Memory B cell (primary cell): ENCODE measurements around the gene BBS1.
A peak's percentile ranks its signal among the peaks of the same experiment; 100 is the strongest.
"Not testable (repeated sequence)": the region's sequence is repeated elsewhere in the genome, so short reads cannot be mapped to it uniquely, and the experiment has no call there.

ENCODE experiments used
- ATAC-seq: fragments of 150-1000 bp; cut with Tn5 transposase; 2 replicates; pipeline ENCODE4 v1.10.0; 2021; ENCODE audit warnings: low read depth, mild to moderate bottlenecking, moderate library complexity
- DNase-seq, 2 donors: peaks; one replicate each; pipeline ENCODE4 v3.0.0; 2022; ENCODE audit warnings: low spot score in 2 of 2
- H3K27ac Mint-ChIP-seq: one replicate; pipeline ENCODE4 v1.8.0; 2022; ENCODE audit warnings: mild to moderate bottlenecking, moderate library complexity, mixed read lengths
- H3K27me3 Mint-ChIP-seq: one replicate; pipeline ENCODE4 v1.8.0; 2022; ENCODE audit warnings: mixed read lengths
- H3K36me3 Mint-ChIP-seq: one replicate; pipeline ENCODE4 v1.8.0; 2022; ENCODE audit warnings: mild to moderate bottlenecking, mixed read lengths
- H3K4me1 Mint-ChIP-seq: one replicate; pipeline ENCODE4 v1.8.0; 2022; ENCODE audit warnings: mixed read lengths
- H3K4me3 Mint-ChIP-seq: one replicate; pipeline ENCODE4 v1.8.0; 2022; ENCODE audit warnings: mild to moderate bottlenecking, moderate library complexity, mixed read lengths
- H3K9me3 Mint-ChIP-seq: one replicate; pipeline ENCODE4 v1.8.0; 2022; ENCODE audit warnings: mixed read lengths

The BBS1 gene

GRCh38 chr11:66570850-66571180 is 60.4 kb downstream of the BBS1 start:
- no peak overlapping the region for H3K4me3 Mint-ChIP-seq
- H3K36me3 Mint-ChIP-seq: peaks cover 4% of the 10 kb centered on the region
- ATAC-seq: no peak

GRCh38 chr11:66579017-66579606 is 68.7 kb downstream of the BBS1 start:
- Mint-ChIP-seq H3K36me3 (peaks cover 1% of the 10 kb centered on the region), H3K4me1 (peaks cover 8% of the 10 kb centered on the region), H3K27ac (no peak overlapping the region), H3K27me3 (peaks cover 10% of the 10 kb centered on the region), H3K4me3 (no peak overlapping the region), H3K9me3 (peaks cover 6% of the 10 kb centered on the region)
- ATAC-seq (peak; percentile 89), DNase-seq (peak; percentile 72 to 86)

More at GRCh38 chr11:66570850-66571180, 60.4 kb downstream of the BBS1 start:
- peaks cover 3% of the 10 kb centered on the region for H3K4me1 Mint-ChIP-seq
- H3K27ac Mint-ChIP-seq: no peak overlapping the region
- H3K27me3 Mint-ChIP-seq: peaks cover 15% of the 10 kb centered on the region
- H3K9me3 Mint-ChIP-seq: no peaks in the 10 kb centered on the region
- DNase-seq: no peak

GRCh38 chr11:66580803-66581202 is 70.4 kb downstream of the BBS1 start:
- H3K27me3 Mint-ChIP-seq: peaks cover 4% of the 10 kb centered on the region
- peaks cover 8% of the 10 kb centered on the region for H3K4me1 Mint-ChIP-seq
- H3K9me3 Mint-ChIP-seq: peaks cover 6% of the 10 kb centered on the region
- no peak overlapping the region for H3K27ac Mint-ChIP-seq
- peaks cover 1% of the 10 kb centered on the region for H3K36me3 Mint-ChIP-seq
- no peak for DNase-seq
- ATAC-seq: no peak
- no peak overlapping the region for H3K4me3 Mint-ChIP-seq

DNA sequence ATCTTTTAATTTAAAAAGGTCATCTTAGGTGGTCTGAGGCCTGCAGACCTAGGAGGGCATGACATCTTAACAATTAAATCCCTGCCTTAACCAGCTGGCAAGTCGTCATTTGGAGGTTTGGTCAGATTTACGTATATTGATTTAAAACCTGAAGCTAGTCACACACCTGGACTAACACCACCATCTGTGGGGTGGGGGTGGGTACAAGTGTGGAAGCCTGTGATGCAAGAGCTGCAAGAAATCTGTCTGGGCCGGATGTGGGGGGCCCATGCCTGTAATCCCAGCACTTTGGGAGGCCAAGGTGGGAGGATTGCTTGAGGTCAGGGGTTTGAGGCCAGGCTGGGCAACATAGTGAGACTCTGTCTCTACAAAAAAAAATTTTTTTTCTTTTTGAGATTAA is 70.8 kb downstream of the BBS1 start:
- Mint-ChIP-seq H3K27me3 (peaks cover 2% of the 10 kb centered on the region), H3K27ac (no peak overlapping the region), H3K36me3 (peaks cover 1% of the 10 kb centered on the region), H3K9me3 (peaks cover 6% of the 10 kb centered on the region), H3K4me3 (no peak overlapping the region), H3K4me1 (peaks cover 8% of the 10 kb centered on the region)
- ATAC-seq: no peak
- no peak for DNase-seq

DNA sequence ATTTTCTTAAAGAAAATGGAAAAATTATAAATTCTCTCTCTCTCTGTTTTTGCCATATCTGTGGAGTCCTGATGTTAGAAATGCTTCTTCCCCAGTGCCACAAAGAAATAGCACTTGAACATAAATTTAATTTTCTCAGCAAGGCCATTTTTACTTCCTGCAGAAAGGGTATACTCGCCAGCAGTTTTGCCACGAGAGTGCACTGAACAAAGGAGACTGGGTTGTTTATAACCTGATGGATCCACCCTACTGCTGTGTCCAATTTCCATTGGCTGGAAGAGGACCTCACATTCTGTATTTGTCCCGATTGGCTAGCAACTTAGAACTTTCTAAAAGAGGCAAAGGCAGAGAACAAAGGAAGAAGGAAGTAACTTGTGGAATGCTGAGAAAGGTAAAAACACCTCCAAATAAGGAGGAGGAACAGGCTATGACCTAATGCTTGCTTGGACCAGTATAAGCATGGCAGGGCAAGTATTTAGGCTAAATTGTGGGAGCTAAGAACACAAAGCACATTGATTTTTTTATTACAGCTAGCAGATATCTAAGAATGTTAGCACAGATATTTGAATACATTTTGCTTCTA is 72.2 kb downstream of the BBS1 start:
- H3K27me3 Mint-ChIP-seq, H3K4me3 Mint-ChIP-seq, H3K4me1 Mint-ChIP-seq, H3K9me3 Mint-ChIP-seq, H3K27ac Mint-ChIP-seq, H3K36me3 Mint-ChIP-seq, DNase-seq, ATAC-seq: not testable (repeated sequence)
